Hematopoietic multipotent progenitor cell (in vitro differentiated cells): ENCODE data around the gene ARHGAP26. TPM values are rescaled to one million over a fixed set of nuclear protein-coding genes. Genes with fewer than 3 reads are reported as not detected.
"Not testable (repeated sequence)": the region's sequence is repeated elsewhere in the genome, so short reads cannot be mapped to it uniquely, and the experiment has no call there.

Experiments used
- DNase-seq, 3 donors: peaks; one replicate each; pipeline ENCODE4 v3.0.0-alpha.2; 2011 to 2015; ENCODE audit warnings: low read depth in 2 of 3, low spot score in 2 of 3
- total RNA-seq: library from RNA; depleted of rRNA; stranded (reverse); fragments of >200 nt; gene quantifications from one replicate; pipeline ENCODE4 v1.2.3, GENCODE V29; 2012

Gene ARHGAP26
- total RNA-seq, 1 donor, result 14.5 TPM

GRCh38 chr5:143066556-143067281, 296.5 kb downstream of the ARHGAP26 start:
- DNase-seq, result no peak

DNA sequence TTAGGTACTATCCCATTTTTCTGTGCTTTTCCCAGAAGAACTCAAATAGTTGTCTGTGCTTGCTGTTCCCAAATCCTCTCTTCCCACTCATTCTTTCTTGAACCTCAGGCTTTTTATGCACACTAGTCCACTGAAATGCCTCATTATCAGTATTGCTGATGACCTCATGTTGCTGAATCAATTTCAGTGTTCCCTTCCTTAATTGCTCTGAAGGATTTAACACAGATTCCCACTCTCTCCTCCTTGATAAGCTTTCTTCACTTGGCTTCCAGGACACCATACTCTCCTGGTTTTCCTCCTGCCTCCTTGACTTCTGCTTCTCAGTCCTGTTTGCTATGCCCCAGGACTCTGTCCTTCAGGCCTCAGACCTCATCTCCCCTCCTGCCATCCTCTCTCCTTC, 298.5 kb downstream of the ARHGAP26 start:
- no peak for DNase-seq

- no peak for DNase-seq
Observed at GRCh38 chr5:143071927-143072326, 301.8 kb downstream of the ARHGAP26 start.

DNA sequence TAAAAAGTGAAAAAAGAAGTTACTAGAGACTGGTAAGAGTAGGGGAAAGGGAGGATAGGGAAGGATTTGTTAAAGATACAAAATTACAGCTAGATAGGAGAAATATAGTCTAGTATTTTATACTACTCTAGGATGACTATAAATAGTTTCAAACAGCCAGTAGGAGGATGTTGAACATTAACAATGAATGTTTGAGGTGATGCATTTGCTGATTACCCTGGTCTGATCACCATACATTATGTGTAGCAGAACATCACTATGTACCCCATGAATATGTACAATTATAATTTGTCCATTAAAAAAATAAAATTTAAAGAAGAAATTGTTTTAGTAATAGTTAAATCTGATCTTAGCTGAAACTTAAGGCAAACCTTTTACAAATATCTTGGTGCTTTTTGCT, 302.6 kb downstream of the ARHGAP26 start:
- DNase-seq, result no peak

GRCh38 chr5:143073766-143074165, 303.6 kb downstream of the ARHGAP26 start:
- no peak for DNase-seq

DNA sequence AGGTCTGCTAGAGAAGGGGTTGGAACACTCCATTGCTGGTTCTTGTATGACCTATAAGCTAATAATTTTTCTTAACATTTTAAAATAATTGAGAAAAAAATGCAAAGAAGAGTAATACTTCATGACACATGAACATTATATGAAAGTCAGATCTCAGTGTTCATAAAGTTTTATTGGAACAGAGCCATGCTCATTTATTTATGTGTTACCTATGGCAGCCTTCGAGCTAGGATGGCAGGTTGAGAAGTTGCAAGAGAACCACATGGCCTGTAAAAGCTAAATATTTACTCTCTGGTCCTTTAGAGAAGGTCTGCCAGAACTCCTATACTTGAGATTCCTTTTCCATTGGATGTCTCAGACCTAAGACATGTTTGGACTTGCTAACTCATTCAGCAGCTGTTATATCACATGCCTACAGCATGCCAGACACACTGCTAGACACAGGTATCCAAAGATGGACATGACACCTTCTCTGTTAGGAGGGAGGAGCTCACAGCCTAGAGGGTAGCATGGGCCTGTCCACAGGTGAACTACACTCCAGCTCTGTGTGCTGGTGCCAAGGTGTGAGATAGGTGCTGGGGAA, 304.3 kb downstream of the ARHGAP26 start:
- no peak for DNase-seq

DNA sequence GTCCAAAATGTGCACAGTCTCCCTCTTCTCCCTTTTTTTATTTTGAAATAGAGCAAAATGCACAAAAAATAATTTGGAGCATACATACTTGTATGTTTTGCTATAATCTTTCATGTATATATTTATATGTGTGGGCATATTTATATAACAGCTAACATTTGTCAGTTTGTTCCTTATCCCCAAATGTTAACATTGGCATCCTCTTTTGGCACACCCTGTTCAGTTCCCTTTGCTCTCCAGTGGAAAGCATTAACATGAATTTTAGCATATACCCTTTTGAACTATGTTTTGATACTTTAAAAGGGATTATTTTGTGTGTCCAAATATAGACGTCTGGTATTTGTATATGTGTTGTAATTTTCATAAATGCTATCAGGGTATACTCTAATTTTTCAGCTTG, 306.2 kb downstream of the ARHGAP26 start:
- DNase-seq, result no peak

GRCh38 chr5:143077453-143078103, 307.4 kb downstream of the ARHGAP26 start:
- no peak for DNase-seq

DNA sequence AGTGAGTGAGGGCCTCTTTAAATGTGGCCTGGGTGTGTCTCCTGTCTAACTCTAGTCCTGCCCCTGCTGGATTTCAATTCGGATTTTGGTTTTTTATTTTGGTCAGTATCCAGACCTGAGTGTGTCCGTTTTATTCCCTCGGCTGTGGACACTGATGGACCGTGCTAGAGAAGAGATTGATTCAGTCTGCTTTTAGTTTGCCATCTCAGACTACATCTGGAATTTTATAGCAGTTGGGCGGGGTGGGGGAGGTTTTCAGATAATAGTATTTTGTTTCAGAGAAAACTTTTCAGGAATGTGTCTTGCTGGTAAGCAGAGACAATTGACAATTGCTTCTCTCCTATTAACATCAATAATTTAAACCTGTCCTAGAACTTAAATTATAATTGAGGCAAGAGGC, 308.1 kb downstream of the ARHGAP26 start:
- no peak for DNase-seq

DNA sequence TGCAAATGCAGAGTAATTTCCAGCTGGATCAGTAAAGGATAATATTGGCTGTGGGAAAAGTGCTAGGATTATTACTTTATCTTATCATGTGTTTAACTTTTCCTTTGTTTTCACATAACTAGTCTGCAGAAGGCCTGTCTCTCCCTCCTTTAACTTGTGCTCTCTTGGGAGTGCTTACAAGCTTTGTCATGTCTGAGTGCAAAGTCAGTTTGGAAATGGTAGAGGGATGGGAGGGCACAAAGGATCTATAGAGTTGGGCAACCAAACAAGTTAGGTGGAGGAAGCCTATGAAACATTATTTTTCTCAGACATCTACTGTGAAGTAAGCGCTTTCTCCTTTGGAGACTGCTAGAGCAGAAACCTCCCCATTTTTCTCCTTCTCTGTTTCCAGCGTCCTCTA, 308.8 kb downstream of the ARHGAP26 start:
- no peak for DNase-seq

- no peak for DNase-seq
Observed at GRCh38 chr5:143080407-143080806, 310.2 kb downstream of the ARHGAP26 start.

GRCh38 chr5:143080982-143081381, 310.8 kb downstream of the ARHGAP26 start:
- DNase-seq, result no peak

- no peak for DNase-seq
Observed at GRCh38 chr5:143083006-143083405, 312.8 kb downstream of the ARHGAP26 start.

GRCh38 chr5:143084407-143084806, 314.2 kb downstream of the ARHGAP26 start:
- no peak for DNase-seq

DNA sequence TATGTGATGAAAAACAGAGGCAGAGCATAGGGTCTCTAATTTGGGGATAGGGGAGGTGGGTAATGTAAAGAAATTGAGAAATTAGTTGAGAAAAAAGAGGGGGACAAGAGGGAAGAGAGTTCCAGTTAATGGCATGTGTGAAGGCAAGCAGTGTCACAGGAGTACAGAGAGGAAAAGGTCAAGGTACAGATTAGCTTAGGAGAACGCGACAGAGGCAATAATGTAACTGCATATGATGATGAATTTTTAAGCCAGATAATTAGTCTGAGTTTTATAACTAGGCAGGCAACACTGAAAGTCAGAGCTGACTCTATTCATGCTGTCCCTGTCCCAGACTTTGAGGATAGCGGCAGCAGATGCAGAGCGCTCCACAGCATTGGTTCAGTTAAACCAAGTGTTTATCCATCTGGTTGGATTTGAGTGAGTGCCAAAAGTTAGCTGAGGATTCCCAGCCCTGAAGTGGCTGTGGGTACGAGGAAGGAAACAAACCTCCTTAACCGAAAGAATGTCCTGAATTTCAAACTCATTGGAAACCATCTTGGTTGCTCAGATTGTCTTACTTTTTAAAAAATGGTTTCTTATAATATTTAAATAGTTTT, 315.2 kb downstream of the ARHGAP26 start:
- no peak for DNase-seq

DNA sequence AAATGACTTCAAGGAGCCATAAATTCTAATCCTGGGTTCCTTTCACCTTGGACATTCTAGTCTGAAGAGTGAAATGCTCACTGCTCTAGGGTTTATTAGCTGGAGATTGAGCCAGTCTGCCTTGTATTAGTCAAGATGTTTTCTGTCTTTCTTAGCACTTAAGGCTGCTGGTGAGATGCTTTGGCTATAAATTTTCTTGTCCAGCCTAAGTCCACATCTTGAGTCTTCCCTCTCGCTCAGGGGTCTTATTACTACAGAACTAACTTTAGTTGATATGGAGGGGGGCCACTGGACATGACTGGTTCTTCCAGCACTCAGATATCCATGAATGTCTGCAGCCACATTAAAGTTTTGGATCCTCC, 316.4 kb downstream of the ARHGAP26 start:
- no peak for DNase-seq

GRCh38 chr5:143086908-143087637, 316.9 kb downstream of the ARHGAP26 start:
- DNase-seq, result no peak

DNA sequence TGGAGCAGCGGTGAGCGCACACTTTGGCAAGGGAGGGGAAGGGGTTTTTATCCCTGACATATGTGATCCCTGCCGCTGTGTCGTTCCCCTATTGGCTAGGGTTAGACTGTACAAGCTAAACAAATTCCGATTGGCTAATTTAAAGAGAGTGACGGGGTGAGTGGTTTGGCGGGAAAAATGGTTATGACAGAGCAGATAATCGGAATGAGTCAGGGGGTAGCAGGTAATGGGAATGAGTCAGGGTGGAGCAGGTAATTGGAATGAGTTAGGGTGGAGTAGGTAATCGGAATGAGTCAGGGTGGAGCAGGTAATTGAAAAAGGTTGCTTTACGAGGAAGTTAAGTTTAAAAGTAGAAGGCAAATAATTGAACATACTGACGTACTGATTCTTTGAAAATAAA, 318.5 kb downstream of the ARHGAP26 start:
- DNase-seq, result not testable (repeated sequence)

- DNase-seq, result not testable (repeated sequence)
Observed at GRCh38 chr5:143090044-143090443, 319.9 kb downstream of the ARHGAP26 start.

DNA sequence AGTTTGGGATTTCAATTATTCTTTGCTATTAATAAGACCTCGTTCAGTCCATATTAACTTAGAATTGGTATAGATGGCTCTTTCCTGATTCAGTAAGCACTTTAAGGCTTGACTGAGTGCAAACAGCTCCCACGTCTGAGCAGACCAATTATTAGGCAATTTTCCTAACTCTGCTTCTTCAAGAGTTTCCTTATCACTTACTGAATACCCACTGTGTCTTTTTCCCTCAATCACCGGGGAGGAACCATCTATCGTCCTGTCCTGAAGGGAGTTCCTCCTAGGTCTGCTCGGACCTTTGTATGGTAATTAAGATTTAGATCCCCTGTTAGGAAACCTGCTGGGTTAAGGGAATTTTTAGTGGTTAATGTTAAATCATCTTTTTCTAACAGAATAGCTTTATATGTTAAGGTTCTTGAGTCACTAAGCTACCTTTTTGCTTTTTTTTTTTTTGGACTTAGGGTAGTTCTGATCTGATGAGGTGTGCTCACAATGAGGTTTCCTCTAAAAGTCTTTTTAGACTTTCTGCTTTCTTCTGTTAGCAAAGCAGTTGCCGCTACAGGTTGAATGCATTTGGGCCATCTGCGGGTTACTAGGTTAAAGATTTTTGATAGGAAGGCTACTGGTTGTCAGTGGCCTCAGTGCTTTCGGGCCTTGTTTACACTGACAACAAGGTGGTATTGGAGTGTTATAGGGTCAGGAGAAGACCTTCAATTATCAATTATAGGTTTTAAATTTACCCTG, 322.7 kb downstream of the ARHGAP26 start:
- DNase-seq, result not testable (repeated sequence)
